ACC112 (cell line): ENCODE results near the gene CCL2.

Experiments
- H2AFZ ChIP-seq: fragments of 200-600 bp; sonication (generic); one replicate; pipeline ENCODE4 v1.6.0; 2017; ENCODE audit warnings: antibody characterized with exemption, low read length; ENCODE audit not compliant: unreplicated experiment
- H3K27ac ChIP-seq: fragments of 200-600 bp; sonication (generic); 2 replicates; pipeline ENCODE4 v1.5.1; 2014; ENCODE audit warnings: low read depth, mild to moderate bottlenecking, antibody characterized with exemption, low read length, moderate library complexity
- H3K27me3 ChIP-seq: fragments of 200-600 bp; sonication (generic); 2 replicates; pipeline ENCODE4 v1.6.1; 2014; ENCODE audit warnings: mild to moderate bottlenecking, antibody characterized with exemption, low read length, moderate library complexity, mixed read lengths; ENCODE audit not compliant: insufficient read depth
- H3K36me3 ChIP-seq: fragments of 200-600 bp; sonication (generic); 2 replicates; pipeline ENCODE4 v1.6.1; 2016; ENCODE audit warnings: mild to moderate bottlenecking, antibody characterized with exemption, low read length, moderate library complexity, mixed read lengths; ENCODE audit not compliant: insufficient read depth
- H3K4me1 ChIP-seq: fragments of 200-600 bp; sonication (generic); one replicate; pipeline ENCODE4 v1.6.1; 2016; ENCODE audit warnings: low read length, mixed read lengths; ENCODE audit not compliant: insufficient read depth, unreplicated experiment, control insufficient read depth
- H3K4me3 ChIP-seq: fragments of 200-600 bp; sonication (generic); 2 replicates; pipeline ENCODE4 v1.5.1; 2014; ENCODE audit warnings: mild to moderate bottlenecking, low read depth, low read length
- H3K79me2 ChIP-seq: fragments of 200-600 bp; sonication (generic); one replicate; pipeline ENCODE4 v1.6.0; 2016; ENCODE audit warnings: low read length; ENCODE audit not compliant: control insufficient read depth, unreplicated experiment, insufficient read depth

The CCL2 gene

GRCh38 chr17:34252095-34252443 is 3.0 kb upstream of the CCL2 start:
- Histone ChIP-seq H3K79me2 (peaks cover 3% of the 10 kb centered on the region), H2AFZ (no peak overlapping the region), H3K4me1 (peaks cover 73% of the 10 kb centered on the region), H3K27me3 (no peaks in the 10 kb centered on the region), H3K4me3 (no peak overlapping the region), H3K36me3 (no peaks in the 10 kb centered on the region), H3K27ac (peak overlapping the region; percentile 99)

GRCh38 chr17:34252444-34253138 is 2.5 kb upstream of the CCL2 start:
- Histone ChIP-seq H3K4me1 (peaks cover 73% of the 10 kb centered on the region), H3K27ac (peak overlapping the region; percentile 99), H3K79me2 (peaks cover 3% of the 10 kb centered on the region), H3K4me3 (peak overlapping the region; percentile 80; the same call in 1 of the 2 replicates), H3K36me3 (no peaks in the 10 kb centered on the region), H3K27me3 (no peaks in the 10 kb centered on the region), H2AFZ (no peak overlapping the region)

DNA sequence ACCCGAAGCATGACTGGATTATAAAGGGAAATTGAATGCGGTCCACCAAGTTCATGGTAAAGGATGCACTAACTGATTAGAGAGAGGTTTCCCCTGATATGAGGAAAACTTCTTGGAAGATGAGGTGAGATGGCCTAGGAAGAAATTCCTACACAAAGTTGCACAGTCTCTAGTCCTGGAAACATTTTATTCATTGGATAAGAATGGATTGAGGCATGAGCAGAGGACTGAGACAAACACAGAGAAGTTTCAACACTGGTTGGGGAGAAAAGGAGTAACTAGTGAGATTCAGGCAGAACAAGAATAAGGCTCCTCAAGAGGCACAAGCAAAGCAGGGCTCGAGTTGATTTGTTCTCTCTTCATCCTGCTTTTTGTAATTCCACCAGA is 2.0 kb upstream of the CCL2 start:
- H3K27ac ChIP-seq = peak overlapping the region; percentile 99
- peaks cover 69% of the 10 kb centered on the region for H3K4me1 ChIP-seq
- H3K4me3 ChIP-seq = peak overlapping the region; percentile 80; the same call in 1 of the 2 replicates
- no peaks in the 10 kb centered on the region for H3K36me3 ChIP-seq
- peaks cover 3% of the 10 kb centered on the region for H3K79me2 ChIP-seq
- no peaks in the 10 kb centered on the region for H3K27me3 ChIP-seq
- H2AFZ ChIP-seq = no peak overlapping the region

DNA sequence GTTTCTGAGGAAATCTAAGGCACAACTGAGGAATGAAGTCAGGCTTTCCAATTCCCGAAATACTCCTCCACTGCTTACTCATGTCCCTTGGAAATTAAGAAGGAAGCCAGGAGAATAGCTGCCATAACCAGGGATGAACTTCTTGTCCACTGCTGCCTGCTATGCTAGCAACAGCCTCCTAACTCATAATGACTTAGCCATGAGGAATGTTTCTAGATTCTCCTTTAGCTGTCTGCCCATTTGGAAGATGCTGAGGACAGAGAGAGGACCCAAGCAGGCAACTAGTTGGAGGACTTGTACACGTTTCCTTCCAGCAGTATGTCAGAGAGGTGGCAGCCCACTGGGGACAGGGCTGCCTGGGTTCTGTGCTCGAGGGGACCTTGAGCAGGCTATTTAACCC is 939 bp upstream of the CCL2 start:
- peaks cover 3% of the 10 kb centered on the region for H3K79me2 ChIP-seq
- H3K4me1 ChIP-seq = peaks cover 66% of the 10 kb centered on the region
- no peak overlapping the region for H2AFZ ChIP-seq
- H3K27me3 ChIP-seq = no peaks in the 10 kb centered on the region
- peak overlapping the region; percentile 99 for H3K27ac ChIP-seq
- peak overlapping the region; percentile 80 for H3K4me3 ChIP-seq
- H3K36me3 ChIP-seq = no peaks in the 10 kb centered on the region

DNA sequence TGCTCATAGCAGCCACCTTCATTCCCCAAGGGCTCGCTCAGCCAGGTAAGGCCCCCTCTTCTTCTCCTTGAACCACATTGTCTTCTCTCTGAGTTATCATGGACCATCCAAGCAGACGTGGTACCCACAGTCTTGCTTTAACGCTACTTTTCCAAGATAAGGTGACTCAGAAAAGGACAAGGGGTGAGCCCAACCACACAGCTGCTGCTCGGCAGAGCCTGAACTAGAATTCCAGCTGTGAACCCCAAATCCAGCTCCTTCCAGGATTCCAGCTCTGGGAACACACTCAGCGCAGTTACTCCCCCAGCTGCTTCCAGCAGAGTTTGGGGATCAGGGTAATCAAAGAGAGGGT is 272 bp downstream of the CCL2 start:
- Histone ChIP-seq H3K36me3 (no peaks in the 10 kb centered on the region), H3K27ac (peak overlapping the region; percentile 99), H2AFZ (peak overlapping the region; percentile 1), H3K4me1 (peaks cover 59% of the 10 kb centered on the region), H3K4me3 (peak overlapping the region; percentile 80), H3K79me2 (peaks cover 3% of the 10 kb centered on the region), H3K27me3 (no peaks in the 10 kb centered on the region)

DNA sequence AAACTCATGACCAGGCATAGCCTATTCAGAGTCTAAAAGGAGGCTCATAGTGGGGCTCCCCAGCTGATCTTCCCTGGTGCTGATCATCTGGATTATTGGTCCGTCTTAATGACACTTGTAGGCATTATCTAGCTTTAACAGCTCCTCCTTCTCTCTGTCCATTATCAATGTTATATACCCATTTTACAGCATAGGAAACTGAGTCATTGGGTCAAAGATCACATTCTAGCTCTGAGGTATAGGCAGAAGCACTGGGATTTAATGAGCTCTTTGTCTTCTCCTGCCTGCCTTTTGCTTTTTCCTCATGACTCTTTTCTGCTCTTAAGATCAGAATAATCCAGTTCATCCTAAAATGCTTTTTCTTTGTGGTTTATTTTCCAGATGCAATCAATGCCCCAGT is 756 bp downstream of the CCL2 start:
- Histone ChIP-seq H2AFZ (no peak overlapping the region), H3K27me3 (no peaks in the 10 kb centered on the region), H3K4me1 (peaks cover 55% of the 10 kb centered on the region), H3K36me3 (no peaks in the 10 kb centered on the region), H3K79me2 (peaks cover 3% of the 10 kb centered on the region), H3K27ac (peak overlapping the region; percentile 99), H3K4me3 (peak overlapping the region; percentile 80)

DNA sequence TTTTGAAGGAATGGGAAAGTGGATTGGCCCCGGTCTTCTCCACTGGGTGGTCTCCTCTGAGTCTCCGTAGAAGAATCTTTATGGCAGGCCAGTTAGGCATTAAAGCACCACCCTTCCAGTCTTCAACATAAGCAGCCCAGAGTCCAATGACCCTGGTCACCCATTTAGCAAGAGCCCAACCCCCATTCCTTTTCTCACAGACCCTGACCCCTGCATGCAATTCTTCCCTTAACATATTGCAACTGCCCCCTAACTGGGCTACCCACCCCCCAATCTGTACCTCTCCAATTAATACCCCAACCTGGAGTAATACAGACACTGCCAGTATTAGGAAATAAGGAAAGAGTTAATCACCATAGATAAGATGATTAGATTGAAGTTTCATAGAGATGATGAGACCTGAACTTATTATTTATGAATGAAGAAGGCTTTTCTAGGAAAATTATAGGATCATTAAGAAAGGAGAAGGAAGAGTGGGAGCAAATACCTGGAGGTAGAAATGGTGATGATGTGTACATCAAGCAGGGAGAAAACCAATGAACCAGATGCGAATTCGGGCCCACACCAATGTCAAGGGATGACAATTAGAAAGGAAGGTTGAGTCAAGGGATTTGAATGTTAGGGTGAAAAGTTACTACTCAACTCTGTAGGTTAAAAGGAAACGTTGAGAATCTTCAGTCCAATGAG is 2.4 kb downstream of the CCL2 start:
- H3K79me2 ChIP-seq = peaks cover 3% of the 10 kb centered on the region
- peaks cover 39% of the 10 kb centered on the region for H3K4me1 ChIP-seq
- H3K27ac ChIP-seq = peak overlapping the region; percentile 0; the same call in 1 of the 2 replicates
- H3K27me3 ChIP-seq = no peaks in the 10 kb centered on the region
- peak overlapping the region; percentile 80; the same call in 1 of the 2 replicates for H3K4me3 ChIP-seq
- no peak overlapping the region for H2AFZ ChIP-seq
- H3K36me3 ChIP-seq = no peaks in the 10 kb centered on the region

- Histone ChIP-seq H3K79me2 (peaks cover 3% of the 10 kb centered on the region), H3K27me3 (no peaks in the 10 kb centered on the region), H3K27ac (peak overlapping the region; percentile 56; the same call in 1 of the 2 replicates), H3K4me3 (no peak overlapping the region), H2AFZ (no peak overlapping the region), H3K4me1 (peaks cover 33% of the 10 kb centered on the region), H3K36me3 (no peaks in the 10 kb centered on the region)
These were observed 2.9 kb downstream of the CCL2 start for GRCh38 chr17:34257986-34258326.

GRCh38 chr17:34259146-34259545 is 4.1 kb downstream of the CCL2 start:
- no peaks in the 10 kb centered on the region for H3K36me3 ChIP-seq
- H3K4me1 ChIP-seq = peaks cover 22% of the 10 kb centered on the region
- H3K4me3 ChIP-seq = no peak overlapping the region
- peak overlapping the region; percentile 56 for H3K27ac ChIP-seq
- peaks cover 3% of the 10 kb centered on the region for H3K79me2 ChIP-seq
- no peak overlapping the region for H2AFZ ChIP-seq
- no peaks in the 10 kb centered on the region for H3K27me3 ChIP-seq

DNA sequence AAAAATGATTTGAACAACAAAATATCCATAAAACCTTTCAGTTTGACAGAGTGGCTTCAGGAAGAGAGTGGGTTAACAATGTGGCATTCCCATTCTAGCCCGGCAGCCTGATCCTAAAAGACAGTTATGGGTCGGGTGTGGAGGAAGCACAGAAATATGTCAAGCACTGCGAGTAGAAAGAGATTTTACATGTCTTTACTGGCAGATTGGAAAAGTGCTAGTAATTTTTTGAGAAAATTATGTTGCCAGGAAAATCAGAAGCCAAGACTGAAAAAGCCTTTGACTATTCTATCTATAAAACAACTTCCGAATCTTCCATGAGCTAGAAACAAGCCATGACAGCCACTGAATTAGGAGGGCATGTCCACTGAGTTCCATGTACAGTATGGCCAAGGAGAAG is 5.8 kb downstream of the CCL2 start:
- Histone ChIP-seq H2AFZ (no peak overlapping the region), H3K4me1 (peaks cover 13% of the 10 kb centered on the region), H3K27me3 (no peaks in the 10 kb centered on the region), H3K4me3 (no peak overlapping the region), H3K79me2 (no peaks in the 10 kb centered on the region), H3K27ac (no peak overlapping the region), H3K36me3 (no peaks in the 10 kb centered on the region)
